ENCODE results near the gene ZNF408.

Gene ZNF408

GRCh38 chr11:46680815-46681214 is 20.0 kb upstream of the ZNF408 start:
- no peak for DNase-seq (ENCODE audit: low spot score)
- no peak for TF ChIP-seq CTCF (IDR thresholded peaks at IDR 0.05)
- Histone ChIP-seq H3K27ac (no peak overlapping the region), H3K4me3 (no peak overlapping the region)

GRCh38 chr11:46681814-46682213 is 19.0 kb upstream of the ZNF408 start:
- no peak for DNase-seq (ENCODE audit: low spot score)
- TF ChIP-seq CTCF (IDR thresholded peaks at IDR 0.05), result no peak
- Histone ChIP-seq H3K4me3 (no peak overlapping the region), H3K27ac (peak overlapping the region in 1 of 2 donors; percentile 11)

- DNase-seq (ENCODE audit: low spot score), result no peak
- TF ChIP-seq CTCF (IDR thresholded peaks at IDR 0.05), result no peak
- Histone ChIP-seq H3K4me3 (no peak overlapping the region), H3K27ac (peak overlapping the region; percentile 46 to 85)
Measured at GRCh38 chr11:46682773-46683752, 17.8 kb upstream of the ZNF408 start.

- peak overlapping the region; percentile 46 to 85 for H3K27ac ChIP-seq
- H3K4me3 ChIP-seq, result no peak overlapping the region
- no peak for TF ChIP-seq CTCF (IDR thresholded peaks at IDR 0.05)
- DNase-seq (ENCODE audit: low spot score), result no peak
Measured at GRCh38 chr11:46684367-46684766, 16.5 kb upstream of the ZNF408 start.

- H3K27ac ChIP-seq, result peak overlapping the region; percentile 30 to 78
- TF ChIP-seq CTCF (IDR thresholded peaks at IDR 0.05), result no peak
- DNase-seq (ENCODE audit: low spot score), result no peak
- H3K4me3 ChIP-seq, result no peak overlapping the region
Measured at GRCh38 chr11:46686886-46687795, 13.7 kb upstream of the ZNF408 start.

GRCh38 chr11:46690702-46691101 is 10.1 kb upstream of the ZNF408 start:
- Histone ChIP-seq H3K4me3 (no peak overlapping the region), H3K27ac (no peak overlapping the region)
- TF ChIP-seq CTCF (IDR thresholded peaks at IDR 0.05), result no peak
- DNase-seq (ENCODE audit: low spot score), result no peak
